HG03095 (cell line): ENCODE measurements around the gene EMSY.
"Not testable (repeated sequence)": the region's sequence is repeated elsewhere in the genome, so short reads cannot be mapped to it uniquely, and the experiment has no call there.

Source experiments
- ATAC-seq: cut with Tn5 transposase; IDR thresholded peaks from one replicate; pipeline ENCODE4 v1.9.1; 2021; ENCODE audit warnings: moderate library complexity; ENCODE audit not compliant: unreplicated experiment

The EMSY gene, protein sequence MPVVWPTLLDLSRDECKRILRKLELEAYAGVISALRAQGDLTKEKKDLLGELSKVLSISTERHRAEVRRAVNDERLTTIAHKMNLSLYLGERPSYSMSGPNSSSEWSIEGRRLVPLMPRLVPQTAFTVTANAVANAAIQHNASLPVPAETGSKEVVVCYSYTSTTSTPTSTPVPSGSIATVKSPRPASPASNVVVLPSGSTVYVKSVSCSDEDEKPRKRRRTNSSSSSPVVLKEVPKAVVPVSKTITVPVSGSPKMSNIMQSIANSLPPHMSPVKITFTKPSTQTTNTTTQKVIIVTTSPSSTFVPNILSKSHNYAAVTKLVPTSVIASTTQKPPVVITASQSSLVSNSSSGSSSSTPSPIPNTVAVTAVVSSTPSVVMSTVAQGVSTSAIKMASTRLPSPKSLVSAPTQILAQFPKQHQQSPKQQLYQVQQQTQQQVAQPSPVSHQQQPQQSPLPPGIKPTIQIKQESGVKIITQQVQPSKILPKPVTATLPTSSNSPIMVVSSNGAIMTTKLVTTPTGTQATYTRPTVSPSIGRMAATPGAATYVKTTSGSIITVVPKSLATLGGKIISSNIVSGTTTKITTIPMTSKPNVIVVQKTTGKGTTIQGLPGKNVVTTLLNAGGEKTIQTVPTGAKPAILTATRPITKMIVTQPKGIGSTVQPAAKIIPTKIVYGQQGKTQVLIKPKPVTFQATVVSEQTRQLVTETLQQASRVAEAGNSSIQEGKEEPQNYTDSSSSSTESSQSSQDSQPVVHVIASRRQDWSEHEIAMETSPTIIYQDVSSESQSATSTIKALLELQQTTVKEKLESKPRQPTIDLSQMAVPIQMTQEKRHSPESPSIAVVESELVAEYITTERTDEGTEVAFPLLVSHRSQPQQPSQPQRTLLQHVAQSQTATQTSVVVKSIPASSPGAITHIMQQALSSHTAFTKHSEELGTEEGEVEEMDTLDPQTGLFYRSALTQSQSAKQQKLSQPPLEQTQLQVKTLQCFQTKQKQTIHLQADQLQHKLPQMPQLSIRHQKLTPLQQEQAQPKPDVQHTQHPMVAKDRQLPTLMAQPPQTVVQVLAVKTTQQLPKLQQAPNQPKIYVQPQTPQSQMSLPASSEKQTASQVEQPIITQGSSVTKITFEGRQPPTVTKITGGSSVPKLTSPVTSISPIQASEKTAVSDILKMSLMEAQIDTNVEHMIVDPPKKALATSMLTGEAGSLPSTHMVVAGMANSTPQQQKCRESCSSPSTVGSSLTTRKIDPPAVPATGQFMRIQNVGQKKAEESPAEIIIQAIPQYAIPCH (N-terminal part only)

DNA sequence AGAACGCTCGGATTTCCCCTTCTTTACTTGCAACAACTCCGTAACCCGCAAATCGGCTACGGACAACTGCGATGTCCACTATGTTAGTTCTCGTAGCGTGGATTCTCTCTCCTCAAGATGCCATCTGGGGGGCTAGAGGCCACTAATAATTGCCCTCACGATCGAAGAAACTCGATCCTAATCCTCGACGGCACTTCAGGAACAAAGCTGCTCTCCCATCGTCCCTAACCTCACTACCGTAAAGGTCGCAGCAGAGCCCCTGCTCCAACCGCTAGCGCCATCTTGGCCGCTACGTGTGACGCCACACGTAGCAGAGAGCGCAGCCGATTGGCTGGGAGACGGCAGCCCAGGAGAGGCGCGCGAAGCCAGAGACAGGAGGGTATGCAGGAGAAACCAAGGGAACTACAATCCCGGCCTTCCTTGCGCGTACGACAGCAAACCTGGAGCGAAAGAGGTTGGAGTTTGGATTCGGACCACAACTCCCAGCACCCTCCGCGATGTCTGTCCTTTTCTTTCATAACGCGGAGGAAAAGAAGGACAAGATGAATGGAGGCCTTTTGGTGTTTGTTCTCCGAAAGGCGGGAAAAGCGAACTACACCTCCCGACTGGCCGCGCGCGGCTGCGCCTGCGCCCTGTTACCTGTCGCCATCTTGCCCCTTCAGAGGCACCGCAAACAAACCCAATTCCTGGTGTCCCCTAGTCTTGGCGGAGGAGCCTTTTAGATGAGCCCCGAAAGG lies at the start of gene EMSY:
EMSY (plus strand) TSS at position 635 of the 737 bp plus-strand sequence. CDS start 1,921 bp downstream, outside the sequence.
- ATAC-seq: peak; percentile 89

DNA sequence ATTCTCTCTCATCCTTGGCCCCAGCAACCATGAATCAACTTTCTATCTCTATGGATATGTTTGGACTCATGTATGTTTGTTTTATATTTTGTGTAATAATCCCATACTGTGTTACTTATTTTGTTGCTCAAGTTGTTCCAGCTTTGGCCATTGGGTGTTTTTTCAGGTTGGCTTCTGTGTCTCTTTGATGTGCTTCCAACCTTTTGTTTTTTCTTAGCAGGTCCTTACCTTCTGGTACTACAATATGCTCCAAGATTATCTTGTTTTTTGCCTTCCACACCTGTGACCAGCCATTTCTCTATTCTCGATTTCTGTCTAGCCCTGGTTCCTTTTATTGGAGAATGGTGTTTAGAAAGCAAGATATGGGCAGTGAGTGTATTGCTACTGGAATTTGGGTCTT lies 49.5 kb upstream of the EMSY start:
- ATAC-seq: no peak

DNA sequence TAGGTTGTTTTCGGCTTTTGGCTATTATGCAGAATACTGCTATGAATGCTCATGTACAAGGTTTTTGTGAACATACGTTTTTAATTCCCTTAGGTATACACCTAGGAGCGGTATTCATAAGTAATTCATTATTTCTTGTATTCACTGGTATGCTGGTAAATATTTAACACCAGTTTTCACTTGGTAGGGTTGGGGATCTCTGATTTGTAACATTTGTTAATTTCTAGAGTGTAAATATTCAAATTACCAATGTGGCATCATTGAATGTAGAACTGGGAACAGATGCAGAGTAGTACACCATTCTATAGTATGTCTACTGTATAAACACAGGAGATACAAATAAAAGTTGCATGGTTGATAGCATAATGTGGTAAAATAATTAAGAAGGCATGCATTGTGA lies 47.4 kb upstream of the EMSY start:
- no peak for ATAC-seq

DNA sequence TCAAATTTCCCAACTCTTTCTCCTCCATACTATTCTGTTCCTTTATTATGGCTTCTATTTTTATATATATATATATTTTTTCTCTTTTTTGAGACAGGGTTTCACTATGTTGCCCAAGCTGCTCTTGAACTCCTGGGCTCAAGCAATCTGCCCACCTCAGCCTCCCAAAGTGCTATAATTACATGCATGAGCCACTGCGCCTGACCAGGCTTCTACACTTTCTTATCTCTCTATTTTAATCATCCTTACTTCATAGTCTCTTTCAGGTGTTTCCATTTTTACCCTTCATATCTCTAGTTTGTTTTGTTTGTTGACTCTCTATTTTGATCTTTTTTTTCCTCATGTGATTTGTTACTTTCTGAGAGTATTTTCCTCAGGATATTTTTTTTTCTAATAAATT lies 43.9 kb upstream of the EMSY start:
- ATAC-seq: no peak

DNA sequence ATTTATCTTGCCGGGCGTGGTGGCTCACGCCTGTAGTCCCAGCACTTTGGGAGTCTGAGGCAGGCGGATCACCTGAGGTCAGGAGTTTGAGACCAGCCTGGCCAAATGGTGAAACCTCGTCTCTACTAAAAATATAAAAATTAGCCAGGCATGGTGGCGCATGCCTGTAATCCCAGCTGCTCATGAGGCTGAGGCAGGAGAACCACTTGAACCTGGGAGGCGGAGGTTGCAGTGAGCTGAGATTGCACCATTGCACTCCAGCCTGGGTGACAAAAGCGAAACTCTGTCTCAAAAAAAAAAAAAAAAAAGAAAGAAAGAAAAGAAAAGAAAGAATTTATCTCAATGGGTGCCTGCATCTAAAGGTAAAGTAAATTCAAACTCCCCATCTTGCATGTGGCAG lies 43.3 kb upstream of the EMSY start:
- not testable (repeated sequence) for ATAC-seq

DNA sequence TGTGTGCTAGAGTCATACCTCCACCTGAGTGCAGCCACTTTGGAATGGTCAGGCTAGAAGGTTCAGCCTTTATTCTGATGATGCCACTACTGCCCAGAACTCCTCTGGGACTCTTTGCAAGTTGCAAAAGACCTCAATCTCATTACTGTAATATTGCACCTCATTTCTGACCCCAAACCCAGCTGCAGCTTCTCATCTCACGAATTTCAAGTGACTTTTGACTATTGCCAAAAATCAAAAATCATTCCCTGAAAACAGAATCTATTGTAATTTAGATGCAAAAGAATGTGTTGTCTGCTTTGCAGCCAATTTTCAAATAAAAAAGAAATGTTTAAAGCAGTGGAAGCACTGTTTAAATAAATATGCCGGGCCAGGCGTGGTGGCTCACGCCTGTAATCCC lies 38.5 kb upstream of the EMSY start:
- ATAC-seq: no peak

DNA sequence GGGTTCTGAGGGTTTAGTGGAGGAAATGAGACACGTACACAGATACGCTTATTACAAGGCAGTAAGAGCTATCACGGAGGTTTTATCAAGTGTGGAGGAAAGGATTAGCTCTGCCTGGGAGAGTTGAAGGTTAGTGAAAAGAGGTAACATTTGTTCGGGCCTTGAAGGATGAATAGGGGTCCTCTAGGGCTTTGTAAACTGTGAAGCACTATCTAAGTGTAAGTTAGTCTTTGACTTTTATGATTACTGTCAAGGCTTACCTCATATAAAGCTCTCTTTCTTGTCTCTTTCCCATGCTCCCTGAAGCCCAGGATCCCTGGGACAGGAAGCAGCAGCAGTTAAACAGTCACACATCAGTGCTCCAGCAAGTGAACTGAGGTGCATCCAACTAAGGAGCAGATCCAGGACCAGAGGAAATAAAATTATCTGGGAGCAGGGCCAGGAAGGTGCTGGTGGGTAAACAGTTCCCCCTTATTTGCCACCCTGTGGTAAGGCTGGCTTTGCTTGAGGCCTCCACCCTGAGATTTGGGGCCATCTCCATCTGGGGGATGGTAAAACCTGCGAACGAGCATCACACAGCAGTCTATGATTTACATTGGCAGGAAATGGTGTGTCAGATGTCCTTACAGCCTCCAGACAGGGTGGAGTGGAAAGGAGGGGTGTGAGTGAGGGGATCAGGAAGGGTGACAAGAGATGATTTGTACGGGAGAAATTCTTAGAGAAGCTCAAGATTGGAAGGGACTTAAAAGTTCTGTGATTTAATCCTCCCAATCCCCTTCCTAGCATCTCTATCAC lies 36.5 kb upstream of the EMSY start:
- no peak for ATAC-seq

DNA sequence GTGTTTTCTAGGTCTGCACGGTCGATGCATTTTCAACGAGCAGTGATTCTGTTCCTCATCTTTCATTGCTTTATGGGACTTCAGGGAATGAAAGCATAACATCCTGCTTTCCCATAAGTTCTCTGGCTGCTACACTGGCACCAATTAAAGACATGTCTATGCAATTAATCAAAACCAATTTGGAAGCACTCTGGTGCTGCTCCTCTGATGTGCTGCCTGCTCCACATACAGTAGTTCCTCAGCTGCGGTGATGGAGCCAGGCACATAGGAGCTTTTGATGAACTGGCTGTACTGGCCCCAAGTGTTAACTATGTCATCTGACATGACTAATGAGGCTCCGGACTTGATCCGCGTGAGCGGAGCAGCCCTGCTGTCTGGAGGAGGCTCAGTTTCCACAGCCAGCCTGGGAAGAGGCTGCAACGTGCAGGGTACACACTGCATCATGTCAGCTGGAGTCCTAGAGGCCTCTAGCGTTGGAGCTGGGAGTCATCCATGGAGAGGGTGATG lies 33.9 kb upstream of the EMSY start:
- ATAC-seq: no peak

DNA sequence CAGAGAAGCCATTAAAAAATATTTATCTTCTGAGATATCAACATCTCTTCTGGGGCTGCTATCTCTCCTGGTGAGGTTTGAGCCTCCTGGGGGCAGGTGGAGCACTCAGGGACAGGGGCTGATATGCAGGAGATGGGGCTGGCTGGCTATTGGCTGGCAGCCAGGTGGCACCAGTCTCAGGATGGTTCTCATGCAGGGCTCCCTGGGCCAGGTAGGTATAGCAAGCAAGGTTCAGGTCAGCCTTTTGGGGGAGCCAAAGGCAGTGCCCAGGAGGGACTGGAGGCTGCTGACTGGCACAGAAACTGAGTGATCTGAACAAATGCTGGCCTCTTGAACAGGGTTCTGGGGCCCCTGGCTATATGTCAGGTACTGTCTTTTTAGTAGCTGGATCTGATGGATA lies 29.7 kb upstream of the EMSY start:
- ATAC-seq: no peak

DNA sequence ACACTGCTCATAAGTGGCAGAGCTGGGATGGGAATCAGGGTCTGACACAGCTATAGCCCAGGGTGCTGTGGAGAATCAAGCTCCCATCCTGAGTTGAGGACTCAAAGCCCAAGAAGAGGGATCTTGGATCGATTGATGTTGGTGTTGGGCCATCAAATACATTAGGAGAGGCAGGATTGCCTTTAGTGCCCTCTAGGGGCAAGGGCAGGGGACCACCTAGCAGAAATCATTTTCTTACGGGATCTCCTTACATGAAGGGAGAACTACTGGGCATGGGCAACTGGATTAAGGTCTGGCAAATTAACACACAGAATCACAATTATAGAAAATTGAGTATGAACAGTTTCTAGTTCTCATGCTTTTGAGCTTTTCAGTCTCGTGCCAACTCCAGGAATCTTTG lies 24.9 kb upstream of the EMSY start:
- ATAC-seq: no peak

DNA sequence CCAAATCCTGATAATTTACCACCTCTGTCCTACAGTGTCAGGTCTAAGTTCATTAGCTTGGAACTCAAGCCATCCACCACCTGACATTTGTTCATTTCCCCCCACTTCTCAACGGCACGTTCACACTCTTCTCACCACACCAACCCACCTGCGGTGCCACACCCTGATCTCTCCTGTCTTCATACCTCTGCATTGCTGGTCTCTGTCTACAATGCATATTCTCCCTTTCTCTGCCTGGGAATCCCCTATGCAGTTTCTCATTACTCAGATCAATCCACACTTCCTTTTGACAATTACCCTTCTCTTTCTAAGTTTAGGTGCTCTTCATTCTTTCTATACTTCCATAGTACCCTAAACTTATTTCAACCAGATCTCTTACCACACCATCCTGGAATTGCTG lies 20.4 kb upstream of the EMSY start:
- ATAC-seq: no peak

DNA sequence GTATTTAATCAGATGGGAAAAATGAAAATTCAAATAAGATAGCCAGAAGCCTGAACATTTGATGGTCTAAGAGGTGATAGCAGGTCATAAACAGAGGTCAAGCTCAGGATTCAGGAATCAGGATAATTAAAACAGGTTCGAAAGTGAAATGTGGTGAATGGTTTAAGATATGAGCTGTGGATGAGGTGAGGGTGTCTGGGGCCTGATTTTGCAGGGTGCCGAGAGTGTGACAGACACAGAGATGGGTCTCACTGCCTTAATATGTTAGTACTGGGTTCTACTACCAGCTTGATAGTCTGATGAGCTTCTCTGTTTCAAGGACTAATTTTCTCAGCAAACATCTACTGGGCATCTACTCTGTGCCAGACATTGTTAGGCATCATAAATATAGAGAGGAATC lies 19.9 kb upstream of the EMSY start:
- no peak for ATAC-seq

DNA sequence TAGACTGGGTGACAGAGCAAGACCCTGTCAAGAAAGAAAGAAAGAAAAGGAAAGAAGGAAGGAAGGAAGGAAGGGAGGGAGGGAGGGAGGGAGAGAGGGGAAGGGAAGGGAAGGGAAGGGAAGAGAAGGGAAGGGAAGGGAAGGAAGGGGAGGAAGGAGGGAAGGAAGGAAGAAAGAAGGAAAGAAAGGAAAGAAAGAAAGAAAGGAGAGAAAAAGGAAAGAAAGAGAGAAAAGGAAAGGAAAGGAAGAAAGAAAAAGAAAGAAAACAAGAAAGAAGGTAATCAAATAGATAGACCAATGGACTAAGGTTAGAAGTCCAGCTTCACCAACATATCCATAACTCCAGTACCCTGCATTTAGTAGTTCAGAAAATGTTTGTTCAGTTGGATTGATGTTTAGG lies 18.2 kb upstream of the EMSY start:
- ATAC-seq: no peak

DNA sequence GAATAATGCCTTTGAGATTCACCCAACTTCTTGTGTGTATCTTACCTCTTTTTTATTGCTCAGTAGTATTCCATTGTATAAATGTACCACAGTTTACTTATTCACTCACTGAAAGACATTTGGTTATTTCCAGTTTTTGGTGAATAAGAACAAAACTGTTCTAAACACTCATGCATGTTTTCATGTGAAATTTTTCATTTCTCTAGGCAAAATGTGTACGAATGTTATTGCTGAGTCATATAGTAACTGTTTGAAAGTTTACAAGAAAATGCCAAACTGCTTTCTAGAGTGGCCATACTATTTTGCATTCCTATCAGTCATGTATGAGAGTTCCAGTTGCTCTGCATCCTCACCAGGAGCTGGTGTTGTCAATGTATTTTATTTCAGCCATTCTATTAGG lies 8.8 kb upstream of the EMSY start:
- no peak for ATAC-seq

DNA sequence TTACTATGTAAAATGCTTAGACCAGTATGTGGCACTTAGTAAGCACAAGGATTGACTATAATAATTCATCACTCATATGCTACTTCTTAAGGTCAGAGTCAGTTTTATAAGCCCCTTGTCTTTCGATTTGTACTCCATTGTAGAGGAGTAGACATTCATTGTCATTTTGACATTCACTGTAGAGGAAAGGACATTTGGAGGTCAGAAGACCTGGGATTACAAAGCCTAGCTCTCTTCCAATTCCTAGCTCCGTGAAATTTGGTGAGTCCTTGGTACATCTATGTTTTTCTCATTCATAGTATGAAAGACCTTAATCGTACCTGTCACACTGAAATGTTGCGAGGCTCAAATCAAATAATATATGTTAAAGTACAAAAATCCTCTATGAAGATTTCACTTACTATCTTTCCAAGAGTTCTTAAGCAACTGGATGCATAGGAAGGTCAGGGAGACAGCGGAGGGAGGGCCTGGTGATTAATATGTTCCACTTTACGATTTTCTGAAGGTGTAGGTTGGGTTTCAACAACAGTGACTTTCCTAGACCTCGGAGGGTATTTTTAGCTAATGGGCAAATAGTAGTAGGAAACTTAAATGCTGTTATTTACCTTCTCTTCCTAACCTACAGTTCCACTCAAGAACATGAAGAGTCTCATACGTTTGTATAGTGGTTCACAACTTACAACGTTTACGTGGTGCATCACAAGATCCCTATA lies 1.4 kb upstream of the EMSY start:
- ATAC-seq: no peak

DNA sequence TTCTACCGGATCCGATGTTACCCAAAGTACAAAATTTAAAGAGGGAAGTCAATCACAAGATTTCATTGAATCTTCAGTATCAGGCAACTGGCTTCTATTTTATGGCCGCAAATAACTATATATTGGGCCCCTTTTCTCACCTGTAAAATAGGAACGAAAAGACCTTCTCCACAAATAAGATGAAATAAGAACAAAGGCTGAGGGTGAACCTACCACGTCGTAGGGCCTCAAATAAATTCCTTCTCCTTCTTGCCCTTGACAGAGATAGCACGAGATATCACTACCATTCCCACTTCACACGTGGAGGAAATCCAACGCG lies 794 bp upstream of the EMSY start:
- ATAC-seq: no peak

DNA sequence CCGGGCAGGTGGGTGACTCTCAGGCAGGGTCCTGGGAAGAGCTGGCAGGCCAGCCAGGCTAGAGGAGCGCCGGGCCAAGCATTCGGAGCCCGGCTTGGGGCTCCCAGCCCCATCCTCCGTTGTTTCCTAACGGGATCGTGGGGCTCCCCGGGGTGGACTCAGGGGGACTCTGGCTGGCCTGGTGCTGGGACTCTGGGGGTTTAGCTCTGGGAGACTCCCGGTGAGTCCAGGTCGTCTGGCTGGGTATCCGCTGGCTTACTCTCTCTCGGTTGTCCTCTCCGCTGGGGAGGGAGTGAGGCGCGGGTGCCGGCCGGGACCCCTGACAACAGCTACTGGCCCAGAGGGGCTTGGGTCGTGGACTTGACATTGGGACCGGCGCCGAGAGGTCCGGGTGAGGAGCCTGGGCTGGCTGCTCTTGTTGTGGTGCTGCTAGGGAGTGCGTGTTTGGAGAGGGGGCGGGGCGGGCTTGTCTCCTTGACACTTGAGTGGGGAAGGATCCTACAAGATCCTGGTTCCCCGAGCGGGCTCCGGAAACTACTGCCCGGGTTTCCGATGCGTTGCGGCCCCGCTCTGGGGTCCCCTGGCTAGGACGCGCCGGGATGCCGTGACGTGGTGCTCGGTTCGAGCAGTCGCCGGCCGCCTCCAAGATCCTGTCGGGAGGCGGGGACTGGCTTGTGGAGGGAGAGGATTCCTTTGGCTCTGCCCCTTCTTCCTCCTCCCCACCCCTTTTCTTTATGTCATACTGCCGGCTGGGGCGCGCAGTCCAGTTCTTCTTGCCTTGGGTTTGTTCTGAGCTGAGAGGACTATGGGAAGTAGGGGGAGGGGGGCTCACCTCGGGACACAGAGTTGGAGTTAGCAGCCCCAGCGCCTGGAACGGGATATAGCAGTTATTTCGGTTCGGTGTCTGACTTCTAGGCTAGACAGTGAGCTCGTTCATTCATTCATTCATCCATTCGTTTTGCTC lies 585 bp downstream of the EMSY start:
- peak; percentile 11 for ATAC-seq

DNA sequence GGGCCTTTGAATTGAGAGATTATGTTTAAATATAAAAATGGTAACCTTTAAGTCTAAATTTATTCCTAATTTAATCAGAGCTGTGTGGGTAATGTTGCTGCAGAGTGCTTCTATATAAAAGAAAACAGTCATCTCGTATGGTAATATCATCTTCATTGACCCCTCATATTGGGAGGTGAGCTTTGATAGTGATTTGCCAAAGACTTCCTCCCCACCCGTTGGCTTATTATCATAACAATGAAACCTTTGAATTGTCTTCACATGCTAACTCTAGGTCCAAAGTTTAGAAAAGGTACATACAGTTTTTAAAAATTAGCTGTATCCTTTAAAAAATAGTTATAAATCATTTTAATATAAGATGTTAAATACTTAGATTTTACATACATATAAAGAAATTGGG lies 3.7 kb downstream of the EMSY start:
- ATAC-seq: no peak
